Upper lobe of left lung (tissue), 4 donors: ENCODE results near the gene ZNF507.

Experiments used
- CTCF ChIP-seq, 6 experiments: fragments of 450-650 bp in 4 of 6; fragments of 200-600 bp in 2 of 6; sonication (generic) in 2 of 6; IDR thresholded peaks; one replicate each; pipeline ENCODE4 v1.5.1; 2016 to 2019; ENCODE audit warnings: antibody characterized with exemption in 6 of 6
- POLR2A ChIP-seq, 4 donors: fragments of 450-650 bp; IDR thresholded peaks; one replicate each; pipeline ENCODE4 v1.5.1; 2016 to 2017; ENCODE audit warnings: antibody characterized with exemption in 4 of 4, mild to moderate bottlenecking in 2 of 4

DNA sequence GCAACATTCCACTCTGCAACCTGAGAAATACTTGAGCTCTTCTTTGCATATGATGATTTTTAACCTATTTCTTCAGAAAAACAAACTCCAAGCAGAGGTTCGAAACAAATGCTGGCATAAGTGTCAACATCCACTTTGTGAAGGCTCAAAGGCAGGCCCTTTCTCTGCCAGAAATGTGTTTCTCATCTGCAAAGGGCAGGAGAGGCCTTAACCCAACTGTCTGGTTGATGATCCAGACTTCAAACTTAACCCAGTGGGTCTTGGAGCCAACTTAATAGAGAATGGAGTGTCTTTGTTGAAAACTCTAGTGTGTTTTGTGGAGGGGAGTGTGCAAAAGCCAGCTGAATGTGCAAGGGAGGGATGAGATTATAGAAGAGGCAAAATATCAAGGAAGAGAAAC is 28.3 kb upstream of the ZNF507 start:
- TF ChIP-seq POLR2A (IDR thresholded peaks at IDR 0.05), result no peak
- TF ChIP-seq CTCF (IDR thresholded peaks at IDR 0.05), result no peak
